Right hindlimb (tissue), 1 donor: ENCODE results near the gene TRAPPC5.

Source experiments
- DNase-seq: peaks from one replicate; pipeline ENCODE4 v3.0.0-alpha.2; 2018

The TRAPPC5 gene

DNA sequence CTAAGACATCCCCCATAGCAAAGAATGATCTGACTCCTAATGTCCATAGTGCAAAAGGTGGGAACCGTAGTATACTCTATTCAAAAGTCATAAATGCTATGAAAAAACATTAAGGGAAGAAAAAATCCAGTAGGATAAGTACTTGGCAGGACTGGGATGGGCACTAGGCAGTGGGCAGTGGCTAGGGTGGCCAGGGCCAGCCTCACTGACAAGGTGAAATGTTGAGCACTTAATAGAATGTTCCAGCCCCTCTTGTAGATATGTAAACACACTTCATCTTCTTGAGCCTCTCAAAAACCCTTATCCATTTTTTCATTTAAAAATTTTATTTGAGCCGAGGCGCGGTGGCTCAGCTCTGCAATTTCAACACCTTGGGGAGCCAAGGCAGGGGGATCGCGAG lies 52.7 kb downstream of the TRAPPC5 start:
- no peak for DNase-seq

DNA sequence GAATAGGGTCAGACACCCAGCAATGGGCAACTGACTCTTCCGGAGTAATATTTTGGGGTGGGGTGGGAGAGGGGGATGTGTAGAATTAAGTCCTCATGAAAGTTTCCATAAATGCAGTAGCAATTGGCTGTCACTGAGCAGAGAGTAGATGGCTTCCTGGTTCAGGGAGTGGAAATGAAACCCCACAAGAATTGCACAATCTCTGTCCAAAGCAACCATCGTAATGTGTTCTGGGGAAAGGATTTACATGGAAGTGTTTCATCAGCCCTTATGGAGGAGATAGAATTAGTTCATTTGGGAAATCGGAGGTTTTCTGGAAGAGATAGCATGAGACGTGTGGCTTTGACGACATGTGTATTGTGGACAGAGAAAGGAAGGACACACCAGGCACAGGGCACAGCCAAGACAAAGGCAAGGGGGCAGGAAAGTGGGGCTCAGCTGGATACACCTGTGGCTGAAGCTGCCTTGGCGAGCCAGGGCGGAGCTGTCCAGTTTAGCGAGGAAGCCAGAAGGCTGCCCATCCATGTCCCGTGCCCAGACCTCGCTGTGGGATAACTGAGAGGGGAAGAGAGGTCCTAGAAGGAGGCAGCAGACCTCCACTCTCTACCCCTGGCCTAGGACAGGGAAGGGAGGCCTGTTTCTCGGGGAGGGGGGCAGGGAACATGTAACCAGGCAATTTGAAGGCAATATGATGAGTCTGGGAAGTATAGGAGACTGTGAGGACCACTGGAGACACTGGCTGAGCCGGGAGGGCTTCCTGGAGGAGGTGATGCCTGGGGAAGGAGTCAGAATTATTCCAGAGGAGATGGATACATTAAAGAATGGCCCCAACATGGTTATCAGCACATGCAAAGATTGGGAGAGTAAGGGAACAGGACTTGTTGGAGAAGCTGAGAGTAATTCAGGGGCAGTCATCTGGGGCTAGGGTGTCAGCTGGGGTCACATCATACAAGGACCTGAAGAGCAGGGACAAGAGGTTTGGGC lies 53.9 kb downstream of the TRAPPC5 start:
- no peak for DNase-seq

DNA sequence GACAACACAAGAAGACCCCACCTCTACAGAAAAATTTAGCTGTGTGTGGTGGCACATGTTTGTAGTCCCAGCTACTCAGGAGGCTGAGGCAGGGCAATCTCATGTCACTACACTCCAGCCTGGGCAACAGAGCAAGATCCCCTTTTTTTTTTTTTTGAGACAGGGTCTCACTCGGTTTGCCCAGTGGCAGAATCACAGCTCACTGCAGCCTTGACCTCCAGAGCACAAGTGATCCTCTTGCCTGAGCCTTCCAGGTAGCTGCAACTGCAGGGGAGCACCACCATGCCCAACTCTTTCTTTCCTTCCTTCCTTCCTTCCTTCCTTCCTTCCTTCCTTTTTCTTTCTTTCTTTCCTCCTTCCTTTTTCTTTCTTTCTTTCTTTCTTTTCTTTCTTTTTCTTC lies 55.5 kb downstream of the TRAPPC5 start:
- DNase-seq = no peak

DNA sequence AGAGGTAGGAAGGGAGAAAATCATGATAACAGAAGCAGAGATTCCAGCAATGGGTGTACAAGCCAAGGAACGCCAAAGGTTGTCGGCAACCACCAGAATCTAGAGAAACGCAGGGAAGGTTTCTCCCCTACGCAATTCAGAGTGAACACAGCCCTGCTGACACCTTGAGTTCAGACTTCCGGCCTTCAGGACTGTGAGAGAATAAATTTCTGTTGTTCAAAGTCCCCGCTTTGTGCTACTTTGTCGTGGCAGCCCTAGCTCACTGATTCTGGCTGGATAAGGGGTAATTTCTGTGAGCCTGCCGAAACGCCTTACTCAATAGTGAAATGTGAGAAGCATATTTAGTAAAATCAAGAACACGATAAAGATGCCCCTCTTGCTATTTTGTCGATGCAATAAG lies 56.6 kb downstream of the TRAPPC5 start:
- DNase-seq = no peak
